ENCODE measurements around the gene C11orf21. TPM values are rescaled to one million over a fixed set of nuclear protein-coding genes. Genes with fewer than 3 reads are reported as not detected.

The C11orf21 gene
- total and polyA plus RNA-seq, 2 of the 8 experiments (the other 6 are each of a cell fraction or from before 2014, with no cell fraction given) = not detected

- Histone ChIP-seq H3K23ac (ENCODE audit: insufficient read length) (no peak overlapping the region), H3K23me2 (ENCODE audit: low read depth, low read length) (peaks cover 8% of the 10 kb centered on the region; the same call in 1 of the 2 replicates), H3K4me2 (ENCODE audit: insufficient read depth in 1 of 2, low read depth in 2 of 2, low read length in 2 of 2) (no peak overlapping the region), H2BK20ac (ENCODE audit: low read length) (no peak overlapping the region), H3K79me2 (ENCODE audit: control insufficient read depth in 1 of 2, insufficient read depth in 2 of 2, low read length in 2 of 2) (no peaks in the 10 kb centered on the region), H3K14ac (ENCODE audit: insufficient read length) (no peak overlapping the region), H3K36me3 (ENCODE audit: control insufficient read depth in 2 of 4, insufficient read depth in 4 of 4, low read length in 3 of 4) (peaks cover 0 to 6% (median 0%) of the 10 kb centered on the region in 4 experiments; a peak in 1 of 8 replicates), H4K91ac (replicated peaks; ENCODE audit: insufficient read length, low read length) (no peak overlapping the region), H2BK5ac (ENCODE audit: low read depth, low read length) (no peak overlapping the region), H4K20me1 (replicated peaks in 1 of 2; ENCODE audit: control insufficient read depth in 1 of 2, insufficient read depth in 2 of 2, low read length in 2 of 2) (no peaks in the 10 kb centered on the region), H3K79me1 (ENCODE audit: low read depth, low read length) (no peaks in the 10 kb centered on the region), H3K4ac (replicated peaks; ENCODE audit: insufficient read length, low read depth, low read length) (no peak overlapping the region), H3K18ac (ENCODE audit: extremely low read depth, low read length) (no peak overlapping the region), H2BK15ac (ENCODE audit: low read length) (no peak overlapping the region), H3K9ac (replicated peaks in 1 of 4; ENCODE audit: extremely low read depth in 1 of 4, low read depth in 3 of 4, low read length in 3 of 4) (no peak overlapping the region), H2AK5ac (ENCODE audit: low read depth, low read length) (no peak overlapping the region), H2BK12ac (ENCODE audit: low read depth, low read length) (no peak overlapping the region), H4K8ac (ENCODE audit: extremely low read depth, insufficient read depth, low read length) (no peak overlapping the region), H3K27me3 (replicated peaks in 1 of 4; ENCODE audit: control insufficient read depth in 3 of 4, extremely low read depth in 1 of 4, insufficient read depth in 3 of 4, low read length in 3 of 4) (peaks cover 19 to 57% (median 52%) of the 10 kb centered on the region in 4 experiments), H4K5ac (ENCODE audit: insufficient read length, low read depth, low read length) (no peak overlapping the region), H2AFZ (ENCODE audit: low read length) (no peak overlapping the region), H3K4me3 (ENCODE audit: extremely low read depth in 1 of 4, insufficient read depth in 2 of 4, low read depth in 3 of 4, low read length in 4 of 4) (no peak overlapping the region), H2BK120ac (replicated peaks; ENCODE audit: low read depth, low read length) (no peak overlapping the region), H3K4me1 (replicated peaks in 1 of 4; ENCODE audit: control insufficient read depth in 3 of 4, insufficient read depth in 4 of 4, low read length in 3 of 4) (peaks cover 0 to 15% (median 4%) of the 10 kb centered on the region in 4 experiments; a peak in 4 of 7 replicates), H3K27ac (ENCODE audit: low read depth, low read length) (no peak overlapping the region), H3K56ac (replicated peaks; ENCODE audit: insufficient read length, low read depth, low read length) (no peak overlapping the region), H3K9me3 (ENCODE audit: insufficient read depth in 2 of 2, low read depth in 1 of 2, low read length in 1 of 2) (peaks cover 0 to 12% of the 10 kb centered on the region in 2 experiments; a peak in 1 of 4 replicates)
- DNase-seq (ENCODE audit: low read depth in 1 of 2, low spot score in 2 of 2) (no peak), FAIRE-seq (no peak)
- ChIA-PET POLR2A (ENCODE audit: partially characterized antibody) (no interaction called here), CTCF (ENCODE audit: partially characterized antibody) (interaction anchor here (0.6 to 6.6 kb wide), 5 partner anchors 10 to 581 kb away, joined by 3 to 26 read pairs (median 3); no protein-coding TSS in a partner anchor)
- 89% methylated on average over 12 of the region's 12 CpGs; no CpG with 5 or more reads in 1 of the 2 experiments for WGBS, 2 experiments (ENCODE audit: extremely low coverage in 1 of 2, insufficient coverage in 1 of 2, insufficient read length in 1 of 2, insufficient replicate concordance in 2 of 2, low coverage in 1 of 2, low lambda C conversion rate in 2 of 2, missing lambda C conversion rate in 1 of 2)
- TF ChIP-seq POLR2A (IDR thresholded peaks at IDR 0.05; ENCODE audit: control extremely low read depth in 1 of 2, low read depth in 2 of 2, low read length in 2 of 2) (no peak), RNF2 (IDR thresholded peaks at IDR 0.05; ENCODE audit: borderline replicate concordance, low read depth, low read length, missing control alignments, poor library complexity, severe bottlenecking) (no peak), SIRT6 (IDR thresholded peaks at IDR 0.05; ENCODE audit: low read length) (no peak), RAD21 (IDR thresholded peaks at IDR 0.05 in 1 of 2, conservative IDR thresholded peaks at IDR 0.05 in 1 of 2; ENCODE audit: low read depth in 2 of 2, low read length in 2 of 2) (no peak), SRF (IDR thresholded peaks at IDR 0.05; ENCODE audit: low read depth, low read length) (no peak), CBX5 (IDR thresholded peaks at IDR 0.05; ENCODE audit: low read depth, low read length) (no peak), TBP (IDR thresholded peaks at IDR 0.05; ENCODE audit: low read depth, low read length) (no peak), NANOG (IDR thresholded peaks at IDR 0.05; ENCODE audit: insufficient read depth, low read depth, low read length, poor library complexity, severe bottlenecking) (no peak), CEBPB (IDR thresholded peaks at IDR 0.05; ENCODE audit: low read depth, low read length) (no peak), SAP30 (IDR thresholded peaks at IDR 0.05; ENCODE audit: insufficient read depth, insufficient replicate concordance, low read length) (no peak), CBX8 (IDR thresholded peaks at IDR 0.05; ENCODE audit: borderline replicate concordance, low read depth, low read length) (no peak), CHD2 (IDR thresholded peaks at IDR 0.05; ENCODE audit: low read length) (no peak), SP1 (IDR thresholded peaks at IDR 0.05; ENCODE audit: low read depth, low read length) (no peak)
- TF ChIP-seq, protein P1, sequence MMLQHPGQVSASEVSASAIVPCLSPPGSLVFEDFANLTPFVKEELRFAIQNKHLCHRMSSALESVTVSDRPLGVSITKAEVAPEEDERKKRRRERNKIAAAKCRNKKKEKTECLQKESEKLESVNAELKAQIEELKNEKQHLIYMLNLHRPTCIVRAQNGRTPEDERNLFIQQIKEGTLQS (IDR thresholded peaks at IDR 0.05; ENCODE audit: insufficient read depth, low read depth, low read length) = no peak
Observed at GRCh38 chr11:2273771-2274170, 27.9 kb downstream of the C11orf21 start.

Measured in H1 (cell line).